Measurements from ENCODE around the gene UBASH3A.

Gene UBASH3A

GRCh38 chr21:42433946-42434551 lies 30.3 kb downstream of the UBASH3A start:
- DNase-seq = no peak

- DNase-seq = no peak
Observed at GRCh38 chr21:42434884-42435283, 31.2 kb downstream of the UBASH3A start.

- DNase-seq = no peak
Observed at GRCh38 chr21:42435401-42435800, 31.7 kb downstream of the UBASH3A start.

GRCh38 chr21:42435833-42436232 lies 32.1 kb downstream of the UBASH3A start:
- DNase-seq = no peak

- no peak for DNase-seq
Observed at GRCh38 chr21:42436914-42437313, 33.2 kb downstream of the UBASH3A start.

- DNase-seq = no peak
Observed at GRCh38 chr21:42437786-42438185, 34.1 kb downstream of the UBASH3A start.

- no peak for DNase-seq
Observed at GRCh38 chr21:42438316-42439205, 34.9 kb downstream of the UBASH3A start.

GRCh38 chr21:42439284-42440186 lies 35.8 kb downstream of the UBASH3A start:
- DNase-seq = no peak

GRCh38 chr21:42440187-42440792 lies 36.6 kb downstream of the UBASH3A start:
- no peak for DNase-seq

- no peak for DNase-seq
Observed at GRCh38 chr21:42441963-42442362, 38.3 kb downstream of the UBASH3A start.

- no peak for DNase-seq
Observed at GRCh38 chr21:42443181-42443785, 39.6 kb downstream of the UBASH3A start.

GRCh38 chr21:42443876-42444744 lies 40.4 kb downstream of the UBASH3A start:
- no peak for DNase-seq

- DNase-seq = no peak
Observed at GRCh38 chr21:42444745-42445059, 41.0 kb downstream of the UBASH3A start.

GRCh38 chr21:42445311-42445710 lies 41.6 kb downstream of the UBASH3A start:
- no peak for DNase-seq

- DNase-seq = no peak
Observed at GRCh38 chr21:42446531-42446930, 42.8 kb downstream of the UBASH3A start.

GRCh38 chr21:42447182-42447581 lies 43.5 kb downstream of the UBASH3A start:
- no peak for DNase-seq

GRCh38 chr21:42447732-42448131 lies 44.0 kb downstream of the UBASH3A start:
- no peak for DNase-seq

GRCh38 chr21:42448686-42449085 lies 45.0 kb downstream of the UBASH3A start:
- DNase-seq = no peak

GRCh38 chr21:42451941-42452340 lies 48.2 kb downstream of the UBASH3A start:
- no peak for DNase-seq

- DNase-seq = no peak
Observed at GRCh38 chr21:42452401-42453223, 48.9 kb downstream of the UBASH3A start.
